NCI-H146 (cell line): ENCODE results near the gene TBC1D22A.
"Not testable (repeated sequence)": the region's sequence is repeated elsewhere in the genome, so short reads cannot be mapped to it uniquely, and the experiment has no call there.

Experiments
- DNase-seq: peaks from one replicate; lab custom pipeline; 2025; lab: John Stamatoyannopoulos, UW

Gene TBC1D22A

DNA sequence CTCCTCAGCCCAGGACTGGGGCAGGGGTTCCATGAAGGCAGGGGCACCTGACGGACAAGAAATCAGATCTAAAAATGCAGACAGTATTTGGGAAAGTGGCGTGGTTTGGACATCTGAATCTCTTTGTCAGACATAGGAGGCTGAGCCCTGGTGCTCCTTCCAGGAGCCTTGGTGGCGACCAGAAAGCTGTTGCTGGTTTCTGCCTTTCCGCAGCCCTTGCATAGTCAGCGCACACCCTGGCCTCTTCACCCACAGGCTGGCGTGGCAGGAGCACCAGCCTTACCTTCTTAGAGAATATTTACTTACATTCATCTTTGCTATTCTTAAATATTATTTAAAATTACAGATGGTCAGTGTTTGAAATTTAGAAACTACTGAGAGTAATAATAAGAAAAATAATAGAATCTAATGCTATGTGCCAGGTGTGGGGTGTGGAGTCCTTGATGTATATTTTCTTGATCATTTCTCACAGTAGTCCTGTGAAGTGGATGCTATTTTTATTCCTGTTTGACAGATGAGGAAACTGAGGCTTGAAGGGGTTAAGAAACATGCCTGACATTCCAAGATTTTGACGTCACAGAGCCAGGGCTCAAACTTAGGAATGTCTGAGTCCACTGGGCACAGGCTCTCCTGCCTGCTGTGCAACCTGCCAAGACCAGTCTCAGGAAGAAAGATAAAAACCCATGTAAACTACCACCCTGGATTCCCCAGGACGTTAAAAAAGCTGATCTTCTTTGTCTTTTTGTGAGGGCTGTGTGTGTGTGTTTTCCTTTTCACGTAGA, 51.6 kb downstream of the TBC1D22A start:
- DNase-seq, result no peak

DNA sequence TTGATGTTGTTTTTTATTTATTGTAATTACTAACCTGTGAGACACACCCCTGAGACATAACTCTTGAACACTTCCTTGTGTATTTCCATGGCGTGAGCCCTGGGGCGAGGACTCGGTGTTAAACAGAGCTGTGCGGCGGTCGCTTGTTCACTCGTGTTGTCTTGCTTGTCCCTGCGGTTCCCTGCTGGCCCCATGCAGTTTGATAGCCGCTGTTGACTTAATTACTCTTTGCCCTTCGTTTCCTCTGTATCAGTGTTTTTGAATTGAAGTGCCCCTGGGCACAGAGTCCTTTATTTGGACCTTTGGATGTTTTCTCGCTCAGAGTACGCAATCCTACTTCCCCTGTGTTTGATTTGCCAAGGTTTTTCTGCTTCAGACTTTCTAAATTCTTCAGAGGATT, 52.7 kb downstream of the TBC1D22A start:
- DNase-seq, result no peak

DNA sequence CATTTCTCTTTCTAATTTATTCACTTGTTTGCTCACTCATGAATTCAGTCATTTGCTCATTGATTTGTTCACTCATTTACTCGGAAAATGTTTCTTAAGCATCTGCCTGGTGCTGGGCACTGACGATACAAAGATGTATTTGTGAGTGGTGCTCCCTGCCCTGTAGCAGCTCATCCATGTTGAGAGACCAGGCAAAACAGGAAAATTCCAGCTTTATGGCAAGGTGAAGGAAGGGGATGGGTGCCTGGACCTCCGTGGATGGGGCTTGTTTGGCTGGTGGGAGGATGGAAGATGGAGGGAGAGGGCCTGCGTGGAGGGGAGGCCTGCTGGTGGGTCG, 53.1 kb downstream of the TBC1D22A start:
- no peak for DNase-seq

DNA sequence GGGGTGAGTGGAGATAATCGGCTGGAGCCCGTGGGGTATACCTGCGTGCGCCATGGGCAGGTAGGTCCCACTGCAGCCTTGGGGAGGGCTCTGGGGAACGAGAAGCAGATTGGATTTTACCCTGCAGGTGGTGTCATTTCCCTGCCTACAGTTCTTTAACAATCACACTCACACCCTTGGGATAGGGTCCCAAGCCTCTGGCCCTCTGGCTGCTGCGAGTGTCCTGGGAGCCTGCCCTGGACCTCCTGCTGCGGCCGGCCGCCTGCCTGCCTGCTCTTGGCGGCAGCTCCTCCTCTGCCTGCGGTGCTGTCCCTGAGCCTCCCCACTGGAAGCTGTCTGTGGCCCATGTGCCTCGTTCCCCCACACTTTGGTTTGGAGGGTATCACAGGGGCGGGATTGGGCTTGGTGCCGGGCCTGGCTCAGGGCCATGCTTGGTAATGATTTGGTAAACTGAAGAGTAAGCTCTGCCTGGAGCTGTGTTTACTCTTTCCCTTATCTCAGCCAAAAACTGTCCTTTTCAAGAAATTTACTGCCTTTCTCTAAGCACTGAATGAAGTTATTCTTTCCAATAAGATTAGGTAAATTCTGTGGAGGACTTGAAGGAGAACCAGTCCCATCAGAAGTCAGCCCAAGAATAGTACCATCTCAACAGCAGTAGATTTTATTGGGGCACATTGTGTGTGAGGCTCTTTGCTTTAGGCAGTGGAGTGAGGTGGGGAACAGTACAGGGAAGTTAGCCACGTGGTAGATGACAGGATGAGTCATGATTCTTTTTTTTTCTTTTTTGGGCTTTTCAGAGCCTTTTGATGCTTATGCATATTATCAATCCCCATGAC, 53.7 kb downstream of the TBC1D22A start:
- DNase-seq, result no peak

DNA sequence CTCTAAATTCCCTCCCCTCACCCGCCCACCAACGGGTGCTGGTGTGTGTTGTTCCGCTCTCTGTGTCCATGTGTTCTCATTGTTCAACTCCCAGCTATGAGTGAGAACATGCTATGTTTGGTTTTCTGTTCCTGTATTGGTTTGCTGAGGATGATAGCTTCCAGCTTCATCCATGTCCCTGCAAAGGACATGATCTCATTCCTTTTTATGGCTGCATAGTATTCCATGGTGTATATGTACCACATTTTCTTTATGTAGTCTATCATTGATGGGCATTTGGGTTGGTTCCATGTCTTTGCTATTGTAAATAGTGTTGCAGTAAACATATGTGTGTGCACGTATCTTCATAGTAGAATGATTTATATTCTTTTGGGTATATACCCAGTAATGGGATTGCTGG, 54.9 kb downstream of the TBC1D22A start:
- not testable (repeated sequence) for DNase-seq

DNA sequence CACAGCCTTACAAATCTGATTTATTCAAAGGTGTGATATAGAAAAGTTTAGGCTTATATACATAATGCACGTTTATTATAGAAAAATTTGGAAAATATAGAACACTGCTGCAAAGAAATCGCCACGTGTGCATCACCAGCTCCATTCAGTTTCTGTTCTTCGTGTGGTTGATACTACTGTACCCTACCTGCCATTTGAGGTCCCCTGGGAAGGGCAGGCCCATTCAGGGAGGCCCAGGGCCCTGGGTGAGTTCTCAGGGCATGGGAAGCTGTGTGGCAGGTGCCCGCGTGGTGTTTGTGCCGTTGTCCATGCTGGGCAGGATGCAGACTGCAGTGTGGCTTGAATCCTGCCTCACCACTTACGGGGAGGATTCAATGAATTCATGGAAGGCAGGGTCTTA, 60.8 kb downstream of the TBC1D22A start:
- no peak for DNase-seq

DNA sequence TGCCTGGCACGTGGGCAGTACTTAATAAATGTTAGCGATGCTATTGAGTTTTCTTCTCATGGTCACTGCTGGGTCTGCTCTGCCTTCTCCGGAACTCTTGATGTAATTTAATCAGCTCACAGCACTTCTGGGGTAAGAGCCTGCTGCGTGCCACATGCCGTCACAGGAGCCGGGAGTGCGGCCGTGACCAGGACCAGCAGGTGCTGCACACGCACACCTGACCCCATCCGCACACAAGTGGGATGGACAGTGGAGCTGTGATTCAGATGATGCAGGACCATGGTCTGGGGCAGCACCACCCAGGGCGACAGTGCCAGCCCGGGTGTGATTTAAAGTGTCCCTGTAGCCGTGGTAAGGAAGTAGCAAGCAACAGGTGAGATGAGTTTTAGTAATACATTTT, 61.2 kb downstream of the TBC1D22A start:
- DNase-seq, result no peak

DNA sequence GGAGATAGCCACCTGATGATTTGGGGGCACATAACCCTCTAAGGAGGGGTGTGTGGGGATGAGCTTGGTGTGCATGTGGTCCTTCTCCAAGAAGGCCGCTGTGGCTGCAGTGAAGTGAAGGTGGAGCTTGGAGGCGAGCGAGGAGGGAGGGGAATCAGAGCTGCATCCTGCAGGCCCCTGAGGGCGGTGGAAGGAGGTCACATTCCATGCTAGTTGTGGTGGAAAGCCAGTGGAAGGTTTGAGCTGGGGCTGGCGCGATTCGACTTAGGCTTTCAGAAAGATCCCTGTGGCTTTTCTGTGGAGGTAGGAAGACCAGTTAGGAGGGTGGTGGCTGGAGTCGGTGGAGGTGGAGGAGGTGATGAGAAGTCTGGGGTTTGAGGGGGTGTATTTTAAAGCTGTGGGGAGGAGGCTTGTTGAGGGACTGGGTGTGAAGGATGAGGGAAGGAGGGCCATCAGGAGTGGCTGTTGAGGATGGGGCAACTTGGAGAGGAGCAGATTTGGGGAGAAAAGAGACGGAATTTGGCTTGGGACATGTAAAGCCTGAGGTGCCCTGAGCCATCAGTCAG, 62.0 kb downstream of the TBC1D22A start:
- DNase-seq, result no peak

DNA sequence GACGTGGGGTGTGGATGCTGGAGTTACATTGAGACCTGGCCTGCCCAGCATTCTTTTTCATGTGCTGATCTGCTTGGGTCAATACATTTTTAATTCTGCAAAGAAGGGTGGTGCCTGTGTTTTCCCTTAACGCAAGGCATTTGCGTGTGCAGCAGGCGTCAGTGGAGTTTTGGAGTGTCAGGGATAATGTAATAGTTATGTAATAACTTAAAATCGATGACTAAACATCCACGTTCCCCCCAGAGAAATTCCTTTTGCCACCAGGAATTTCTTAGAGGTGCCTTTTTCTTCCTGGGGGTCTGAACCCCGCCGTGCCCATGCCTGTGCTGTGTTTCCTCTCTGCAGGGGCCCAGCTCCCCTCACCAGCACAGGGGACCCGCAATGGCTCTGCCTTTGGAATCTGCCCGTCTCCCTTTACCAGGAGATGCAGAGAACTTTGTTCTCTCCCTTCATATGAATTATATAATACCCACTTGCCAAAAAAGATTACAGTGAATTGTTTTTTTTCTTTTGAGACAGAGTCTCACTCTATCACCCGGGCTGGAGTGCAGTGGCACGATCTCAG, 62.6 kb downstream of the TBC1D22A start:
- DNase-seq, result no peak

DNA sequence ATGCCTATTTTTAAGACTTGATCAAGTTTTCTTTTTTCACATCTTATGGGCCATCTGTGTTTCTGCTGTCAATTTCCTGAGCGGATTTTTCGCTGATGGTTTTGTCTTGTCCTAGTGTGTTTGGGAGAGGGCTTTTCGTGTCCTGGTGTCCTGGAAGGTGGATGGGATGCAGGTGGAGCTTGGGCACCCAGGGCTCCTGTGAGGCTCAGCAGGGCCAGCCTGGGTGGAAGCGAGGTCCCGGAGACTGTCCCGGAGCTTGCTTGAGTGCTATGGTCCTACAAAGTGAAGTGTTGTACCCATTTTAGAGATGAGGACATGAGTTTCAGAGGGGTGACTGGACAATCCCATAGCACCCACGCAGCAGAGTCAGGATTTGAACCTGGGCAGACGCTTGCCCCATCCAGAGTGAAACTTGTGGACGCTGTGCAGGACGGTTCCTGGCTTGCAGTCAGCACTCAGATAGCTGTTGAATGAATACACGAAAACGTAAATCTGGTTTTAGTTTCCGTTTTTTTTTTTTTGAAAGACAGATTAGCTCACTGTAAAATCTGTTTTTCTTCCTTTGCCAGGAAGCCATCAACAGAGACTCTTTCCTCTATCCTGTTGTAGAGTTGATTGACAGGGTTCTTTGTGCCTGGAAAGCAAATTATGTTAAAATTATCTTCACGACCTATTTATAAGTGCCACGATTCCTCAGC, 64.1 kb downstream of the TBC1D22A start:
- DNase-seq, result no peak

DNA sequence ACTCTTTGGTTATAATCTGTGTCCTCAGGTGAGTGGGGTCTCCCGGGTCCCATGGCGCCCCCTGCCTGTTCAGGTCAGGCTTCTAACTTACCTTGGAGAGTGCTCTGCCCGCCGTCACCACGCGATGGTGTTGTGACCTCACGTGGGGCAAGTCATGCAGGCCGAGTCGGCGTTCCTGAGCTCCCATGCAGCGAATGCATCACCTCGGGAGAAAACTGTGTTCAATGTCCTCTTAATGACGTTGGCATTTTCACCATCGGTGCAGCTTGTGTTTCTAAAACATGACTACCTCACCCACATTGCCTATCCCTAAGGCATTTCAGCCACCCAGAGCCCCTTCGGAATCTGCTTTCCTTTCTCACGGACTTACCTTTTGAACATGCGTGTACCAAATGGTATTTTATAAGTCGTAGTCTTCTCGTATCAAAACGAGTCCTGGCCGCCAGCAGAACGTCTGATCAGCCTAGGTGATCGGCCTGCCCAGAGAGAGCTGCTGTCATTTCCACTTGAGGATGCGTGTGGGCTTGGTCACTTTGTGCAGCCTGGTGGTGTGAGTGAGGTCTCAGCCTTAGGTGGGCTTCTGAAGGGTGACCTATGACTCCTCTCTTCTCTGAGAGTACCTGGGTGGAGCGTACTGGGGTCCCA, 64.8 kb downstream of the TBC1D22A start:
- DNase-seq, result no peak

DNA sequence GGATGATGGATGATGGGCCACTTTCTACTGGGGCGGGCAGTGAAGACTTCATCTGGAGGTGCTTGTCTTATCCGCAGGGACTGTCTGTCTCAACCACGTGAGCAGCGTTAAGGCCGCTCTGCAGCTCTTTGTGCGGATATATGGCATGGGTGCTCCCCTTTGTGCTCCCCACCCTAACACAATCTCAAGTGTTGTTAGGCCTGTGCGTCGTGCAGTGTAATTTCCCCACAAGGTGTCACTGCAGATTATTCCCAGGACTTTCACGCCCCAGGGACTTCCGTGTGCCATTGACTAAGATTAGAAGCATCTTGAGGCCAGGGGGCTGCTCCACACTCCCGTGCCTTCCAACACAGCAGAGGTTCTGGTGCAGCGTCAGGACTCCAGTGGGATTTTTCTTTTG, 65.3 kb downstream of the TBC1D22A start:
- DNase-seq, result no peak

DNA sequence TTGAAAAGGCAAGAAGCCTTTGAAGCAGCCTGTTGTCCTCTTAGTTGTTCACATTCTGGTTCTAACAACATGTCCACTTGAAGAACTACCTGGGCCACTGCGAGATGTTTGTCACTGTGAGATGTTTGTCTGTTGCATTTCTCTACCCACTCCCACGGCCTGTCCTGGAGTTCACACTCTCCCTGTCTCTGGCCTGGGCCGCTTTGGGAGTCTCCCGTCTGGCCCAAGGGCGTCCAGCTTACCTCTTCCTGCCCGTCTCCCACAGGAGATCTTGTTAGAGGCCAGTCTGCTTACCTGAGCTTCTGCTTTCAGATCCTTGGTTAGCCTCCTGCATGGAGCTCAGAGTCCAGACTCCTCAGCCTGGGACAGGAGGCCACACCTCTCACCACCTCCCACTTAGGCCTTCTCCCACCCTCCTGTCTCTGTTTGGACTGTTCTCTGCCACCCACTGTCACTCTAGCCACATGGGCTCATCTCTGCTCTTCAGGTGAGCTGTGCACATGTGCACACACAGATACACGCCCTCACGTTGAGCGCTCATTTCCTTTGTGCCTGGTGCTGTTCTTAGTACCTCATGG, 66.0 kb downstream of the TBC1D22A start:
- DNase-seq, result no peak

DNA sequence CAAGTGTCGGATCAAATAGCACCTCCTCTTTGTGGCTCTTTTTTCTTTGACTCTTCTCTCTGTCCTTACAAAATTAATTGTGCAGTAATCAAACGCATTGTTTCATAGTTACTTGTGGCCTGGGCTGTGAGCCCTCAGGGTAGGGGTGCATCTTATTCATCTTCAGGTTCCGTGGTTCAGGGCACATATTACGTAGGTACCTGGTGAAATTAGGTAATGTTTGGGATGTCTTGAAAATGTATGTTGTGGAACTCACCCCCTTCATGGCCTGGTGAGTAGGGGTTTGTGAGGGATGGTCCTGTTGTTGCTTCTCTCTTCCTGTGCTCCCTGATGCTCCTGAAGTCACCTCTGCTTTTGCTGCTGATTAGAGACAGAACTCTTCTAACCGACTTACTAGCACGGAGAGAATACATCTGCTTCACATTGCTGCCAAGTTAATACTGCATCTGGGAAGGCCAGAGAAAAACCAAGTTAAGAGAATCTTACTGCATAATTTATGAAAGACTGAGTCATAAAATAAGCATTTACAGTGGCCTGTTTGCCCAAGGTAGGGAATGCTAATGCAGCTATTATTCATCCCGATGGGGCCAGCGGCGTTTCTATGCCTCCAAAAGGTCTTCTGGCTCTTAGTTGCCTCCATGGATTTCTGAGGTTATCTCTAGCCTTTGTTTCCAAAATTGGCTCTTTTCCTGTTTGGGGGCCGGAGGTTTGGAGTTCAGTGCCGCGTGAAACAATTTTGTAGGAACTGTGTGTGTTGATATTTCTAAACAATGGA, 66.9 kb downstream of the TBC1D22A start:
- no peak for DNase-seq

DNA sequence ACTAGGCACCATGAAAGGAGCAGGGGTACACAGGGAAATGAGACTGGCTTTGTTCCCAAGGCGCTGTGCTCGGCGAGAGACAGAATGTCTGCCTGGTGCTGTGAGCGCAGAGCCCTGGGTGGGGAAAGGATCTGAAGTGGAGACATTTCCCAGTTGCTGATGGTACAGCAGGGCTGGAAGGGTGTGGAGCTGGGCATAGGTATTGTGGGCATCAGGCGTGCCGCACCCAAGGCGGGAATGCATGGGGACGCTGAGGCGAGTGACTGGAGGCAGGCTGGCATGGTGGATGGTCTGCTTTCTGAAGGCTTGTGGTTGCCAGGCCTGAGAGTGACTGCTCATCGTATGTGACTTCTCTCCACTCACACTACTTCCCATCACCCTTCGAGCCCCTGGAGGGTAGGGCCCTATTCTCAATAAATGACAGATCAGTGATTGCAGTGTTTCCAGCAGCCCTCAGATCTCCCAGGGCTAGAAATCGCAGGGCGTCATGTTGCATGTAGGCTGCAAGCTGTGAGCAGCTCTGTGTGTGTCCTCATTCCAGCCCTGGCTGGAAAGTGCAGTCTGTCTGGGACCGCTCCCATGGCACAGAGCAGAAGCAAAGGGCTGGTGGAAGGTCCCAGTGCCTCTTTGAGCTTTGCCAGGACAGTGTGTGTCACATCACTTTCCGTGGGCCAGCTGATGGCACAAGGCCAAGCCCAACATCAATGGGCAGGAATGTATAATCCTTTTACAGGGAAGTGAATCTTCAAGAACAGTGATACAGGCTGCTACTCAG, 67.7 kb downstream of the TBC1D22A start:
- no peak for DNase-seq

DNA sequence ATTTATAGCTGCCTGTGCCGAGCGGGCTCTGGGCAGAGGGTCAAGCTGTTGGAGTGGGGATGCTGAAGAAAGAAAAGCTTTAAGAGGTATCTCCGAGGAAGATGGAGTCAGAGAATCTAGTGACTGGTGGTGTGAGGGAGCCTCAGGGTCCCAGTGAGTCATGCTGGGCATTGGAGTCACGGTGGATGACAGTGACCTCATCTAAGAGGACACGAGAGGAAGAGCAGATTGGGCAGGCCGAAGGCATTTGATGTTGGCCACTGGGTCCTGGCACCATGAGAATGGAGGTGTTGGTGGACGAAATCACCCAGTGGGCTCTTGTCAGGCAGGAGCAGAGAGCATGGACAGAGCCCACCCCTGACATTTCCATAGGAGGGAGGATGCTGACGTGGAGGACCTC, 68.4 kb downstream of the TBC1D22A start:
- DNase-seq, result no peak

DNA sequence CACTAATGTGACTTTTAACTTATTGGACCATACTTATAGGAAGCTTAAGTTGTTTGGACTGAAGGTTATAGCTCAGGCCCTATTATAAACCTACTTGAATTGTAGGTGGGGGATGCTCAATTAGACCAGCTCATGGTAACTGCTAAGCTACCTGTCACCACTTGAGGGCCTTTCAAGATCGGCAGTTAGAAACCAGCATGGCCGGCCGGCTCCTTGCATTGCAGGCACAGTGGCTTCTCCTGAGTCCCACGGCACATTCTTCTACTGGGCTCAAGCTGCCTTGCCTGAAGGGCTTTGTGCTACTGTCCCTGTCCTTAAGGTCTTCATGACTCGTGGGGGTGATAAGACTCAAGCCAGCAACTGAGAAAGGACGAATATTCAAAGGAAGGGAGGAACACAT, 70.8 kb downstream of the TBC1D22A start:
- DNase-seq, result no peak

DNA sequence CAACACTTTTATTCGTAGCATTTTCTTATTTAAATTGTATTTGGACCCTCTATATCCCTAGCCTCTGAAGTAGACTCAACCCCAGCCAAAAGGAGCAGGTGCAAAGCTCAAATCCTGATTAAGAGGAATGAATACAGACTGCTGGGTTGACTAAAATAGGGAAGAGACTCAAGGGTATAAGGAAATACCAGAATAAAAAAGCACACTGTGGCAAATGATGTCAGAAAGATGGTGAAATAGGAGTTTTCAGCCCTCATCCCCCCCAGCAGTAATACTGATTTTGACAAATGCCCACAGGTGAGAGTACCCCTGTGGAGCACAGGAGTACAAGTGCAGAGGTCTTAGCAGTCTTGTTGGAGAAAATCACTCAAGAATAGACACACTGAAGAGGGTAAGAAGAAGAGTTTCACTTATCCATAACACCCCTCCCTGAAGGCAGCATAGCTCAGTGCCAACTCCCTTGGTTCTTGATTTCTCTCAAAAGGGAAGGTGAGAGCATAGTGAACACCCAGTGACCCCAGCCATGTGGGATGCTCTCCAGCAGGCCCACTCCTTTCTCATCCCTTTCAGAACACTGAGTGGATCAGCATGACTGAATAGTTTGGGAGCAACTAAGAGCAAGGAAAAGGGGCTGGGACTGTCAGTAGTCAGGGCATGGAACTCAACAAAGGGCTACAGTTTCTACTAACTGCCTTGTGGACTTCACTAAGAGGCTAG, 71.7 kb downstream of the TBC1D22A start:
- DNase-seq, result no peak

DNA sequence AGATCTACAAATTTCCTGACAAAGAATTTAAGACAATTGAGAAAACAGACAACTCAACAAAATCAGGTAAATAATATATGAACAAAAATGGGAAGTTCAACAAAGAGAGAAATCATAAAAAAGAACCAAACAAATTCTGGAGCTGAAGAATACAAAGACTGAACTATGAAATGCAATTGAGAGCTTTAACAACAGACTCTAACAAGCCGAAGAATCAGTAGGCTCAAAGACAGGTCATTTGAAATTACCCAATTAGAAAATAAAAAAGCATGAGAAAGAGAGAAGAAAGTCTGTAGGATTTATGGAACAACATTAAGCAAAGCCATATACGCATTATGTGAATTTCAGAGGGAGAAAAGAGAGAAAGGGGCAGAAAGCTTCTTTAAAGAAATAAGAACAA, 72.8 kb downstream of the TBC1D22A start:
- DNase-seq, result no peak
